T-helper 1 cell treated with Interleukin-12 subunit alpha and Interleukin-12 subunit beta and Interleukin-4 antibody, amounts not matched to agents 30 μg/mL and 1 μg/mL, for 36 hours (primary cell): Measurements from ENCODE around the gene KDELR3.

Source experiments
- H3K27ac Mint-ChIP-seq: one replicate; pipeline ENCODE4 v1.8.0; 2021; ENCODE audit warnings: mild to moderate bottlenecking, mixed read lengths
- H3K27me3 Mint-ChIP-seq: one replicate; pipeline ENCODE4 v1.8.0; 2021; ENCODE audit warnings: low read depth, mixed read lengths
- H3K36me3 Mint-ChIP-seq: one replicate; pipeline ENCODE4 v1.8.0; 2021; ENCODE audit warnings: low read depth, mixed read lengths
- H3K4me1 Mint-ChIP-seq: one replicate; pipeline ENCODE4 v1.8.0; 2021; ENCODE audit warnings: low read depth, mixed read lengths
- H3K4me3 Mint-ChIP-seq: one replicate; pipeline ENCODE4 v1.8.0; 2021; ENCODE audit warnings: mild to moderate bottlenecking, moderate library complexity, mixed read lengths
- H3K9me3 Mint-ChIP-seq: one replicate; pipeline ENCODE4 v1.8.0; 2021; ENCODE audit warnings: mixed read lengths

Gene KDELR3

GRCh38 chr22:38479096-38479837 lies 11.4 kb downstream of the KDELR3 start:
- Mint-ChIP-seq H3K27me3 (no peaks in the 10 kb centered on the region), H3K4me1 (peaks cover 4% of the 10 kb centered on the region), H3K36me3 (peaks cover 29% of the 10 kb centered on the region), H3K27ac (no peak overlapping the region), H3K9me3 (no peaks in the 10 kb centered on the region), H3K4me3 (no peak overlapping the region)

GRCh38 chr22:38481162-38481870 lies 13.4 kb downstream of the KDELR3 start:
- H3K36me3 Mint-ChIP-seq, result peaks cover 45% of the 10 kb centered on the region
- no peaks in the 10 kb centered on the region for H3K9me3 Mint-ChIP-seq
- no peak overlapping the region for H3K4me3 Mint-ChIP-seq
- H3K27me3 Mint-ChIP-seq, result no peaks in the 10 kb centered on the region
- H3K4me1 Mint-ChIP-seq, result peaks cover 5% of the 10 kb centered on the region
- peak overlapping the region; percentile 27 for H3K27ac Mint-ChIP-seq

- H3K36me3 Mint-ChIP-seq, result peaks cover 50% of the 10 kb centered on the region
- H3K4me3 Mint-ChIP-seq, result no peak overlapping the region
- no peaks in the 10 kb centered on the region for H3K27me3 Mint-ChIP-seq
- peaks cover 6% of the 10 kb centered on the region for H3K4me1 Mint-ChIP-seq
- no peak overlapping the region for H3K27ac Mint-ChIP-seq
- H3K9me3 Mint-ChIP-seq, result no peaks in the 10 kb centered on the region
Measured at GRCh38 chr22:38481871-38482332, 14.0 kb downstream of the KDELR3 start.

GRCh38 chr22:38482662-38483308 lies 14.9 kb downstream of the KDELR3 start:
- no peaks in the 10 kb centered on the region for H3K27me3 Mint-ChIP-seq
- H3K4me1 Mint-ChIP-seq, result peaks cover 7% of the 10 kb centered on the region
- H3K4me3 Mint-ChIP-seq, result no peak overlapping the region
- peaks cover 53% of the 10 kb centered on the region for H3K36me3 Mint-ChIP-seq
- H3K9me3 Mint-ChIP-seq, result no peaks in the 10 kb centered on the region
- peak overlapping the region; percentile 9 for H3K27ac Mint-ChIP-seq

- Mint-ChIP-seq H3K4me3 (no peak overlapping the region), H3K36me3 (peaks cover 63% of the 10 kb centered on the region), H3K27ac (peak overlapping the region; percentile 14), H3K27me3 (no peaks in the 10 kb centered on the region), H3K9me3 (no peaks in the 10 kb centered on the region), H3K4me1 (peaks cover 17% of the 10 kb centered on the region)
Measured at GRCh38 chr22:38484244-38484643, 16.3 kb downstream of the KDELR3 start.

- no peak overlapping the region for H3K4me3 Mint-ChIP-seq
- H3K36me3 Mint-ChIP-seq, result peaks cover 78% of the 10 kb centered on the region
- H3K27ac Mint-ChIP-seq, result no peak overlapping the region
- H3K4me1 Mint-ChIP-seq, result peaks cover 30% of the 10 kb centered on the region
- H3K27me3 Mint-ChIP-seq, result no peaks in the 10 kb centered on the region
- no peaks in the 10 kb centered on the region for H3K9me3 Mint-ChIP-seq
Measured at GRCh38 chr22:38485783-38486182, 17.9 kb downstream of the KDELR3 start.

GRCh38 chr22:38487946-38488345 lies 20.1 kb downstream of the KDELR3 start:
- H3K27ac Mint-ChIP-seq, result peak overlapping the region; percentile 63
- H3K4me1 Mint-ChIP-seq, result peaks cover 36% of the 10 kb centered on the region
- peaks cover 61% of the 10 kb centered on the region for H3K36me3 Mint-ChIP-seq

GRCh38 chr22:38489142-38489541 lies 21.2 kb downstream of the KDELR3 start:
- peak overlapping the region; percentile 4 for H3K27ac Mint-ChIP-seq
- H3K9me3 Mint-ChIP-seq, result no peaks in the 10 kb centered on the region
- no peaks in the 10 kb centered on the region for H3K27me3 Mint-ChIP-seq
- peaks cover 61% of the 10 kb centered on the region for H3K36me3 Mint-ChIP-seq
- peaks cover 41% of the 10 kb centered on the region for H3K4me1 Mint-ChIP-seq
- H3K4me3 Mint-ChIP-seq, result no peak overlapping the region

More at GRCh38 chr22:38487946-38488345, 20.1 kb downstream of the KDELR3 start:
- H3K27me3 Mint-ChIP-seq, result no peaks in the 10 kb centered on the region
- no peaks in the 10 kb centered on the region for H3K9me3 Mint-ChIP-seq
- no peak overlapping the region for H3K4me3 Mint-ChIP-seq

- H3K4me1 Mint-ChIP-seq, result peaks cover 43% of the 10 kb centered on the region
Measured at GRCh38 chr22:38489561-38490145, 21.8 kb downstream of the KDELR3 start.

GRCh38 chr22:38490475-38490874 lies 22.6 kb downstream of the KDELR3 start:
- Mint-ChIP-seq H3K4me3 (no peak overlapping the region), H3K4me1 (peaks cover 46% of the 10 kb centered on the region), H3K9me3 (no peaks in the 10 kb centered on the region), H3K36me3 (peaks cover 61% of the 10 kb centered on the region), H3K27me3 (no peaks in the 10 kb centered on the region), H3K27ac (peak overlapping the region; percentile 85)

More at GRCh38 chr22:38489561-38490145, 21.8 kb downstream of the KDELR3 start:
- Mint-ChIP-seq H3K36me3 (peaks cover 61% of the 10 kb centered on the region), H3K4me3 (no peak overlapping the region), H3K27ac (peak overlapping the region; percentile 10), H3K9me3 (no peaks in the 10 kb centered on the region), H3K27me3 (no peaks in the 10 kb centered on the region)

- Mint-ChIP-seq H3K27me3 (no peaks in the 10 kb centered on the region), H3K36me3 (peaks cover 60% of the 10 kb centered on the region), H3K4me1 (peaks cover 49% of the 10 kb centered on the region), H3K9me3 (no peaks in the 10 kb centered on the region), H3K4me3 (no peak overlapping the region), H3K27ac (peak overlapping the region; percentile 85)
Measured at GRCh38 chr22:38490915-38491314, 23.0 kb downstream of the KDELR3 start.

GRCh38 chr22:38491707-38492348 lies 23.9 kb downstream of the KDELR3 start:
- Mint-ChIP-seq H3K27ac (no peak overlapping the region), H3K4me1 (peaks cover 48% of the 10 kb centered on the region), H3K4me3 (no peak overlapping the region), H3K9me3 (no peaks in the 10 kb centered on the region), H3K36me3 (peaks cover 56% of the 10 kb centered on the region), H3K27me3 (no peaks in the 10 kb centered on the region)

- Mint-ChIP-seq H3K9me3 (no peaks in the 10 kb centered on the region), H3K27me3 (no peaks in the 10 kb centered on the region), H3K4me1 (peaks cover 49% of the 10 kb centered on the region), H3K36me3 (peaks cover 57% of the 10 kb centered on the region), H3K4me3 (no peak overlapping the region), H3K27ac (no peak overlapping the region)
Measured at GRCh38 chr22:38494498-38494897, 26.6 kb downstream of the KDELR3 start.

- no peak overlapping the region for H3K27ac Mint-ChIP-seq
- H3K4me3 Mint-ChIP-seq, result no peak overlapping the region
- peaks cover 55% of the 10 kb centered on the region for H3K36me3 Mint-ChIP-seq
- H3K9me3 Mint-ChIP-seq, result no peaks in the 10 kb centered on the region
- H3K27me3 Mint-ChIP-seq, result no peaks in the 10 kb centered on the region
- peaks cover 46% of the 10 kb centered on the region for H3K4me1 Mint-ChIP-seq
Measured at GRCh38 chr22:38494939-38495338, 27.0 kb downstream of the KDELR3 start.
